Measurements from ENCODE around the gene TRMT112. TPM values are rescaled to one million over a fixed set of nuclear protein-coding genes. Genes with fewer than 3 reads are reported as not detected.
A peak's percentile ranks its signal among the peaks of the same experiment; 100 is the strongest.

TRMT112 gene
- polyA plus RNA-seq, 2 of the 4 experiments (the other 2 are of a cell fraction) = 363 to 440 TPM

GRCh38 chr11:64299847-64300648 is 17.3 kb downstream of the TRMT112 start, which contains the start of gene CATSPERZ:
TSS of gene CATSPERZ (plus strand) at chr11:64300358. CDS start at chr11:64300411, 53 bp downstream.
- WGBS (ENCODE audit: missing lambda C conversion rate) = 81% methylated on average over 36 of the region's 54 CpGs
- FAIRE-seq = no peak

GRCh38 chr11:64298966-64299846 is 18.2 kb downstream of the TRMT112 start:
- peaks cover 15% of the 10 kb centered on the region for H3K4me1 ChIP-seq
- no peak overlapping the region for H3K4me2 ChIP-seq
- no peak overlapping the region for H3K4me3 ChIP-seq
- no peak overlapping the region for H3K27ac ChIP-seq
- TF ChIP-seq CHD4 (IDR thresholded peaks at IDR 0.05; ENCODE audit: borderline replicate concordance) = no peak
- TF ChIP-seq ZFP36 (IDR thresholded peaks at IDR 0.05; ENCODE audit: borderline replicate concordance, partially characterized antibody) = no peak
- TF ChIP-seq RFX5 (IDR thresholded peaks at IDR 0.05) = no peak
- no peak for TF ChIP-seq RNF2 (IDR thresholded peaks at IDR 0.05; ENCODE audit: borderline replicate concordance, low read depth)
- H3K9me3 ChIP-seq = no peaks in the 10 kb centered on the region
- ChIA-PET POLR2A (no interaction called here), CTCF (interaction anchor here (1.0 kb wide), 1 partner anchor 27 kb away, joined by 3 read pairs; no protein-coding TSS in a partner anchor)
- no peak for FAIRE-seq
- no peak for ATAC-seq
- DNase-seq (ENCODE audit: low read depth in 1 of 2, low spot score in 1 of 2) = no peak
- WGBS (ENCODE audit: missing lambda C conversion rate) = 80% methylated on average over 45 of the region's 60 CpGs

More at GRCh38 chr11:64299847-64300648, 17.3 kb downstream of the TRMT112 start, which contains the start of gene CATSPERZ:
- TF ChIP-seq ZFP36 (IDR thresholded peaks at IDR 0.05; ENCODE audit: borderline replicate concordance, partially characterized antibody) = no peak
- TF ChIP-seq USF2 (IDR thresholded peaks at IDR 0.05) = no peak
- TF ChIP-seq ELK1 (IDR thresholded peaks at IDR 0.05; ENCODE audit: low read depth, low read length) = no peak
- TF ChIP-seq HOXA7 (CRISPR knock-in tag; IDR thresholded peaks at IDR 0.05) = no peak
- TF ChIP-seq EHF (CRISPR knock-in tag; IDR thresholded peaks at IDR 0.05) = no peak
- no peak for TF ChIP-seq SREBF2 (IDR thresholded peaks at IDR 0.05)
- no peak for TF ChIP-seq KDM1A (IDR thresholded peaks at IDR 0.05; ENCODE audit: low read depth)
- TF ChIP-seq POLR2A (IDR thresholded peaks at IDR 0.05; ENCODE audit: low read length) = no peak
- TF ChIP-seq MAX (IDR thresholded peaks at IDR 0.05) = no peak
- no peak for TF ChIP-seq NFE2L2 (conservative IDR thresholded peaks at IDR 0.05; ENCODE audit: low read length)
- TF ChIP-seq CHD4 (IDR thresholded peaks at IDR 0.05; ENCODE audit: borderline replicate concordance) = no peak
- no peak for TF ChIP-seq FOXS1 (CRISPR knock-in tag; IDR thresholded peaks at IDR 0.05)
- no peaks in the 10 kb centered on the region for H3K9me3 ChIP-seq
- no peak for ATAC-seq
- H3K27ac ChIP-seq = peak within 1 kb of the TSS; percentile 55 to 86
- peaks cover 15% of the 10 kb centered on the region for H3K4me1 ChIP-seq
- ChIA-PET POLR2A (interaction anchor here (0.7 to 2.1 kb wide), 8 partner anchors 15 to 55 kb away, joined by 3 to 11 read pairs (median 6); partner anchors contain the start of genes GPR137, PRDX5 and TRMT112), CTCF (interaction anchor here (0.5 to 20.7 kb wide), 26 partner anchors 11 to 489 kb away, joined by 3 to 996 read pairs (median 6); partner anchors contain the start of genes BAD, CCDC88B, FERMT3 and FKBP2)
- DNase-seq (ENCODE audit: low read depth in 1 of 2, low spot score in 1 of 2) = no peak
- H3K4me2 ChIP-seq = peak within 1 kb of the TSS; percentile 82
- H3K4me3 ChIP-seq = peak within 1 kb of the TSS; percentile 49

- ATAC-seq (no peak), FAIRE-seq (no peak), DNase-seq (ENCODE audit: low read depth in 1 of 2, low spot score in 1 of 2) (no peak)
- WGBS (ENCODE audit: missing lambda C conversion rate) = 86% methylated on average over 18 of the region's 18 CpGs
- CTCF ChIA-PET = interaction anchor here (0.6 to 2.5 kb wide), 5 partner anchors 10 to 47 kb away, joined by 3 to 7 read pairs (median 5); partner anchors contain the start of gene PLCB3
- Histone ChIP-seq H3K4me3 (no peak overlapping the region), H3K4me1 (peaks cover 5% of the 10 kb centered on the region; the same call in 2 of the 3 replicates), H3K27ac (no peak overlapping the region), H3K4me2 (no peak overlapping the region), H3K9me3 (no peaks in the 10 kb centered on the region)
- POLR2A ChIA-PET = no interaction called here
- TF ChIP-seq POLR2AphosphoS2 (conservative IDR thresholded peaks at IDR 0.05; ENCODE audit: low read length) (no peak), TFCP2L1 (CRISPR knock-in tag; IDR thresholded peaks at IDR 0.05) (no peak)
Measured at GRCh38 chr11:64297699-64298358, 19.5 kb downstream of the TRMT112 start.

Measured in A549 (cell line).